GM12878 (cell line): ENCODE measurements around the gene ETV6. TPM values are rescaled to one million over a fixed set of nuclear protein-coding genes. Genes with fewer than 3 reads are reported as not detected.

Experiments used
- ATAC-seq: fragments of 200-7000 bp; cut with Tn5 transposase; 3 replicates; pipeline ENCODE4 v1.9.1; 2020; ENCODE audit warnings: mild to moderate bottlenecking, moderate library complexity
- BruUV-seq: library from RNA; stranded (reverse); fragments of 400-500 nt; replicated peaks from 2 replicates; lab custom pipeline; 2021; lab: Mats Ljungman, UMichigan
- CTCF ChIA-PET: fragments of 300-600 bp; sonication (Branson Sonifier 250); formaldehyde crosslinking; extraction: SDS; loops from one replicate; lab custom pipeline; 2021; ENCODE audit warnings: inconsistent platforms; lab: Yijun Ruan, JAX
- POLR2A ChIA-PET: fragments of 350-600 bp; formaldehyde crosslinking; extraction: SDS; loops from one replicate; lab custom pipeline; 2021; ENCODE audit warnings: inconsistent platforms; lab: Charles Lee
- RAD21 ChIA-PET: fragments of 300-600 bp; sonication (Branson Sonifier 250); formaldehyde crosslinking; loops from one replicate; lab custom pipeline; 2023; ENCODE audit warnings: antibody characterized with exemption; ENCODE audit not compliant: unreplicated experiment; lab: Charles Lee
- SMC1A ChIA-PET: fragments of 300-600 bp; sonication (Branson Sonifier 250); formaldehyde crosslinking; loops from one replicate; lab custom pipeline; 2023; ENCODE audit not compliant: unreplicated experiment, uncharacterized antibody; lab: Charles Lee
- DNase-seq: peaks from one replicate; pipeline ENCODE4 v3.0.0-alpha.2; 2011; ENCODE audit warnings: low read depth, low spot score
- FAIRE-seq: peaks from 3 replicates; lab custom pipeline; 2011; peaks lifted over from hg19 to GRCh38; lab: Jason Lieb, UNC
- H2AFZ ChIP-seq: 2 replicates; pipeline ENCODE4 v1.6.0; 2011; ENCODE audit warnings: low read depth, low read length, control low read depth; ENCODE audit not compliant: control insufficient read depth
- H3K27ac ChIP-seq: 2 replicates; pipeline ENCODE4 v1.5.1; 2011; ENCODE audit warnings: control low read depth; ENCODE audit not compliant: control insufficient read depth, insufficient read depth
- H3K27me3 ChIP-seq, 2 experiments: replicated peaks in 1 of 2; 2 replicates each; pipeline versions ENCODE4 v1.6.0 to v1.6.1; 2011; ENCODE audit warnings: low read length in 1 of 2; ENCODE audit not compliant: control insufficient read depth in 2 of 2, insufficient read depth in 2 of 2
- H3K36me3 ChIP-seq, 2 experiments: 2 replicates each; pipeline ENCODE4 v1.5.1; 2011; ENCODE audit warnings: low read length in 1 of 2; ENCODE audit not compliant: control insufficient read depth in 2 of 2, insufficient read depth in 2 of 2
- H3K4me1 ChIP-seq: 2 replicates; pipeline ENCODE4 v1.6.1; 2011; ENCODE audit warnings: mild to moderate bottlenecking, low read length, moderate library complexity, mixed read lengths; ENCODE audit not compliant: control insufficient read depth, insufficient read depth
- H3K4me2 ChIP-seq: 2 replicates; pipeline ENCODE4 v1.6.0; 2011; ENCODE audit warnings: control low read depth; ENCODE audit not compliant: control insufficient read depth, insufficient read depth
- H3K4me3 ChIP-seq: fragments of 200-600 bp; sonication (generic); 2 replicates; pipeline ENCODE4 v1.5.1; 2016
- H3K79me2 ChIP-seq: 2 replicates; pipeline ENCODE4 v1.6.0; 2011; ENCODE audit warnings: low read length; ENCODE audit not compliant: control insufficient read depth, insufficient read depth
- H3K9ac ChIP-seq: 2 replicates; pipeline ENCODE4 v1.8.0; 2011; ENCODE audit warnings: low read length, control low read depth, mixed read lengths; ENCODE audit not compliant: control insufficient read depth, insufficient read depth
- H3K9me3 ChIP-seq: replicated peaks from 3 replicates; pipeline ENCODE4 v1.5.1; 2011; ENCODE audit warnings: mild to moderate bottlenecking, low read length; ENCODE audit not compliant: control insufficient read depth, insufficient read depth
- H4K20me1 ChIP-seq: 2 replicates; pipeline ENCODE4 v1.6.0; 2011; ENCODE audit not compliant: control insufficient read depth, insufficient read depth
- FOS ChIP-seq: IDR thresholded peaks from 3 replicates; pipeline ENCODE4 v1.6.1; 2011; ENCODE audit warnings: borderline replicate concordance; ENCODE audit not compliant: insufficient read length; ENCODE audit errors: extremely low read depth
- MEF2B ChIP-seq: fragments of 450-650 bp; IDR thresholded peaks from 2 replicates; pipeline ENCODE4 v1.6.1; 2018; ENCODE audit warnings: mild to moderate bottlenecking, moderate library complexity; ENCODE audit not compliant: partially characterized antibody, poor library complexity, severe bottlenecking
- NR2F1 ChIP-seq: fragments of 450-650 bp; conservative IDR thresholded peaks from 2 replicates; pipeline ENCODE4 v1.6.1; 2017; ENCODE audit warnings: mild to moderate bottlenecking
- RBBP5 ChIP-seq: fragments of 200-600 bp; sonication (generic); conservative IDR thresholded peaks from 2 replicates; pipeline ENCODE4 v1.6.1; 2016
- RFX5 ChIP-seq: IDR thresholded peaks from 2 replicates; pipeline ENCODE4 v1.6.1; 2011; ENCODE audit warnings: low read depth, low read length, improper control_type of control experiment
- SIX5 ChIP-seq: IDR thresholded peaks from 2 replicates; pipeline ENCODE4 v1.6.1; 2011; ENCODE audit warnings: mild to moderate bottlenecking, low read depth, low read length, moderate library complexity; ENCODE audit not compliant: severe bottlenecking
- ZNF384 ChIP-seq: IDR thresholded peaks from 2 replicates; pipeline ENCODE4 v1.6.1; 2012; ENCODE audit warnings: low read depth, mild to moderate bottlenecking, low read length, improper control_type of control experiment, borderline replicate concordance
- ZNF622 ChIP-seq: fragments of 450-650 bp; IDR thresholded peaks from 2 replicates; pipeline ENCODE4 v1.6.1; 2017; ENCODE audit warnings: mild to moderate bottlenecking, inconsistent platforms
- WGBS: methylation state at CpG from one replicate; pipeline ENCODE4 v1.1.6; 2016; ENCODE audit warnings: low lambda C conversion rate; ENCODE audit not compliant: insufficient replicate concordance, insufficient coverage; ENCODE audit errors: missing lambda C conversion rate; 5-methylcytosine and 5-hydroxymethylcytosine counted together
- in situ Hi-C: fragments of 300-500 bp; cut with MboI; formaldehyde crosslinking; loops from 9 replicates; pipeline ENCODE4 v1.14.3; 2018; ENCODE audit warnings: mixed read lengths
- intact Hi-C: fragments of 100-400 bp; cut with micrococcal nuclease; formaldehyde crosslinking; loops from one replicate; pipeline ENCODE4 v1.14.2; 2022; ENCODE audit not compliant: unreplicated experiment
- polyA plus RNA-seq, 11 experiments: library from polyadenylated mRNA; depleted of rRNA in 4 of 11; unstranded in 6 of 11; stranded (reverse) in 5 of 11; fragments of >200 nt; fragmentation: Nextera tagmentation in 4 of 11; fragmentation: Illumina TruSeq in 1 of 11; extraction: Ambion mirVana in 4 of 11; extraction: Trizol in 1 of 11; gene quantifications; 1 replicate in 1 of 11; 2 replicates in 10 of 11; pipeline versions ENCODE4 v1.2.1 to v1.2.3, GENCODE V29; 2011 to 2016; ENCODE audit warnings: inconsistent platforms in 2 of 11, missing spikeins in 2 of 11, low read depth in 1 of 11
- total RNA-seq, 4 experiments: library from RNA; depleted of rRNA in 3 of 4; stranded (reverse); fragments of >200 nt in 3 of 4; fragmentation: Illumina TruSeq in 1 of 4; extraction: Trizol in 1 of 4; gene quantifications; 2 replicates each; pipeline versions ENCODE4 v1.2.1 to v1.2.3, GENCODE V29; 2013 to 2021
- TF ChIP-seq, protein P1 (sequence below): fragments of 450-650 bp; IDR thresholded peaks from 2 replicates; pipeline ENCODE4 v1.6.1; 2016; ENCODE audit warnings: mild to moderate bottlenecking

Gene ETV6
- total and polyA plus RNA-seq, 10 of the 15 experiments (the other 5 are each of a cell fraction or from before 2014, with no cell fraction given): 6.6 to 74.8 (median 24.6) TPM

DNA sequence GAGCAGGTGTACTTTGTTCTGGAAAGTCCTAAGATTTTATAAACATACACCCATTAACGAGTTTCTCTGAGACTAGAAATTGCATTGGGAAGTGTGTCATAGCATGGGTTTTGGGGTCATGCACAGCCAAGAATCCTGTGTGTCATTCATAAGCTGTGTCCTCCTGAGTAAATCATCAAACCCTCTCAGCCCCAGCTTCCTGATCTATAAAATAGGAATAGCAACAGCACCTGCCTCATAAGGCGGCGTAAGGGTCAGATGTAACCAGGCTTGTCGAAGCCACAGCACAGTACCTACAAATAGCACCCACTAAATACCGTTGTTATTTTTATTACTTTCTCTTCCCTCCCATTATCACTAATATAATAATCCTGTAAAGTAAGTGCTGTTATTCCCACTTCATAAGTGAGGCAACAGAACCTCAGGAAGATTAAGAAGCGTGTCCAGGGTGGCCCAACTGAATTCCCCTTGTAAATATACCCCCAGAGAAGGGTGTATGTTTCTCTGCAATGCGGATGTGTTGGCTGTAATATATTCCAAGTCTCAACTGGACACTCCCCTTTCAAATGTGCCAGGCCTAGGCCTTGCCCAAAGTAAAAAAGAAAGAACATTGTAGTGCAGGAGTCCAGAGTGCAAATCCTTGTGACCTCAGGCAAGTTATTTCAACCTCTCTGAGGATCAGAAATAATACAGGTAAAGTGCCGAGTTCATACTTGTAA, 233.0 kb downstream of the ETV6 start (continued):
- TF ChIP-seq, protein P1, sequence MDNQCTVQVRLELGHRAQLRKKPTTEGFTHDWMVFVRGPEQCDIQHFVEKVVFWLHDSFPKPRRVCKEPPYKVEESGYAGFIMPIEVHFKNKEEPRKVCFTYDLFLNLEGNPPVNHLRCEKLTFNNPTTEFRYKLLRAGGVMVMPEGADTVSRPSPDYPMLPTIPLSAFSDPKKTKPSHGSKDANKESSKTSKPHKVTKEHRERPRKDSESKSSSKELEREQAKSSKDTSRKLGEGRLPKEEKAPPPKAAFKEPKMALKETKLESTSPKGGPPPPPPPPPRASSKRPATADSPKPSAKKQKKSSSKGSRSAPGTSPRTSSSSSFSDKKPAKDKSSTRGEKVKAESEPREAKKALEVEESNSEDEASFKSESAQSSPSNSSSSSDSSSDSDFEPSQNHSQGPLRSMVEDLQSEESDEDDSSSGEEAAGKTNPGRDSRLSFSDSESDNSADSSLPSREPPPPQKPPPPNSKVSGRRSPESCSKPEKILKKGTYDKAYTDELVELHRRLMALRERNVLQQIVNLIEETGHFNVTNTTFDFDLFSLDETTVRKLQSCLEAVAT: no peak
- peak; percentile 67 for TF ChIP-seq MEF2B
- no peak for TF ChIP-seq RFX5
- no peak for TF ChIP-seq RBBP5
- no peak for TF ChIP-seq FOS
- no peak for TF ChIP-seq SIX5

DNA sequence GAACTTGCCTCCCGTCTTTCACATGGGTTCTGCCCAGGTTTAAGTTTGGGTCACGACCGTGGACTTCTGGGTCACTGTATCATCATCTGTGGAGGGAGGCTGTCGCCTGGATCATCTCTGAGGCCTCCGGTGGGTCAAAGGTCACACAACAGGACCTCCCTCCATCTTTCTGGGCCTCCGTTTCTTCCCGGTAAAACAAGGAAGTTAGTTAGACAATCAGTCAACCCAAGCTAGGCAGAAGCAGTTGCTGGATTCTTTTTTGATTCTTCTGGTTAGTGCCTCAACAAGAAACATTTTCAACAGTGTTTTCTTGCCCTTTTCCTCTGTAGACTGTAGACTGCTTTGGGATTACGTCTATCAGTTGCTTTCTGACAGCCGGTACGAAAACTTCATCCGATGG, 234.6 kb downstream of the ETV6 start:
- ChIA-PET CTCF (no interaction called here), POLR2A (no interaction called here), RAD21 (no interaction called here), SMC1A (interaction anchor here (0.6 to 1.3 kb wide), 4 partner anchors 10 to 100 kb away, joined by 3 to 4 read pairs (median 3); no protein-coding TSS in a partner anchor)
- 92% methylated on average over 11 of the region's 11 CpGs for WGBS
- Histone ChIP-seq H3K4me1 (peaks cover 26% of the 10 kb centered on the region), H4K20me1 (no peaks in the 10 kb centered on the region), H3K27me3 (no peaks in the 10 kb centered on the region), H3K36me3 (peaks cover 31 to 58% of the 10 kb centered on the region in 2 experiments), H3K4me3 (no peak overlapping the region), H3K9me3 (no peaks in the 10 kb centered on the region), H3K9ac (no peak overlapping the region), H3K27ac (peak overlapping the region; percentile 52; the same call in 1 of the 2 replicates), H3K79me2 (peaks cover 10% of the 10 kb centered on the region), H2AFZ (no peak overlapping the region), H3K4me2 (no peak overlapping the region)
- in situ Hi-C loops (no loop called here), intact Hi-C loops (no loop called here)
- DNase-seq: no peak
- FAIRE-seq: no peak
- no TSS peak for BruUV-seq
- no peak for ATAC-seq
- TF ChIP-seq NR2F1 (peak; percentile 19; the same call in 1 of the 2 replicates), ZNF384 (no peak), ZNF622 (no peak)
